ENCODE measurements around the gene SPA17. TPM values are rescaled to one million over a fixed set of nuclear protein-coding genes. Genes with fewer than 3 reads are reported as not detected.

Gene SPA17
- total and polyA plus RNA-seq, 2 of the 4 experiments (the other 2 are of a cell fraction), result 9.9 to 10.6 TPM

- no peak for TF ChIP-seq MAFK (IDR thresholded peaks at IDR 0.05; ENCODE audit: low read depth, low read length)
These were observed 27.6 kb upstream of the SPA17 start (continued) for GRCh38 chr11:124646148-124646547.

GRCh38 chr11:124648610-124649009 lies 25.1 kb upstream of the SPA17 start:
- intact Hi-C loops (cut with micrococcal nuclease), result no loop called here
- in situ Hi-C loops (cut with MboI; ENCODE audit: low sequenced_read_pairs), result loop anchor here (10.0 to 25.0 kb wide), 2 partner anchors 186 to 939 kb away; partner anchors contain the start of gene STT3A

More at GRCh38 chr11:124648610-124649009, 25.1 kb upstream of the SPA17 start:
- no peak overlapping the region for H3K56ac ChIP-seq (ENCODE audit: extremely low read depth, insufficient read depth, low read length)
- no peak overlapping the region for H3K9ac ChIP-seq (ENCODE audit: low read depth, low read length)
- H3K27ac ChIP-seq (ENCODE audit: insufficient read depth, low read length), result no peak overlapping the region
- no peaks in the 10 kb centered on the region for H4K20me1 ChIP-seq (ENCODE audit: insufficient read depth, low read length)
- H2BK20ac ChIP-seq (ENCODE audit: low read depth, low read length), result no peak overlapping the region
- no peak overlapping the region for H4K5ac ChIP-seq (ENCODE audit: low read depth, low read length)
- no peaks in the 10 kb centered on the region for H3K79me1 ChIP-seq (ENCODE audit: low read depth in 1 of 2, low read length in 2 of 2)
- H3K36me3 ChIP-seq (ENCODE audit: control insufficient read depth, insufficient read depth, low read length), result 0 out of 2 replicates have a peak, but pooled peaks cover 3% of the 10 kb centered on the region
- H3K9me3 ChIP-seq (ENCODE audit: control insufficient read depth, insufficient read depth, low read length), result no peaks in the 10 kb centered on the region
- CTCF ChIA-PET, result interaction anchor here (1.0 kb wide), 1 partner anchor 217 kb away, joined by 3 read pairs; the partner anchor contains the start of gene ROBO3
- no peak overlapping the region for H3K4ac ChIP-seq (ENCODE audit: low read depth, low read length)
- H4K8ac ChIP-seq (ENCODE audit: low read depth in 2 of 2, low read length in 2 of 2), result no peak overlapping the region
- H3K4me2 ChIP-seq (ENCODE audit: low read depth, low read length), result no peak overlapping the region
- WGBS, 2 experiments (ENCODE audit: extremely low coverage in 2 of 2, insufficient read length in 1 of 2), result 61% methylated on average over 3 of the region's 6 CpGs; no CpG with 5 or more reads in 1 of the 2 experiments
- H3K14ac ChIP-seq (replicated peaks; ENCODE audit: low read depth, low read length), result no peak overlapping the region
- TF ChIP-seq POLR2A (IDR thresholded peaks at IDR 0.05; ENCODE audit: low read depth, low read length), result no peak
- no peak for TF ChIP-seq MAZ (IDR thresholded peaks at IDR 0.05; ENCODE audit: borderline replicate concordance, low read depth, low read length)
- TF ChIP-seq SMC3 (IDR thresholded peaks at IDR 0.05; ENCODE audit: low read depth, low read length), result no peak
- TF ChIP-seq RAD21 (IDR thresholded peaks at IDR 0.05; ENCODE audit: low read length), result no peak
- no peak for TF ChIP-seq MXI1 (IDR thresholded peaks at IDR 0.05; ENCODE audit: borderline replicate concordance, low read depth, low read length)
- no peak for TF ChIP-seq USF2 (IDR thresholded peaks at IDR 0.05; ENCODE audit: low read depth, low read length)
- TF ChIP-seq RCOR1 (IDR thresholded peaks at IDR 0.05; ENCODE audit: insufficient replicate concordance, low read length), result no peak
- TF ChIP-seq CHD1 (IDR thresholded peaks at IDR 0.05; ENCODE audit: low read depth, low read length), result no peak
- TF ChIP-seq RFX5 (IDR thresholded peaks at IDR 0.05; ENCODE audit: low read depth, low read length), result no peak
- H2BK5ac ChIP-seq (ENCODE audit: low read depth, low read length, poor library complexity, severe bottlenecking), result no peak overlapping the region
- H3K4me1 ChIP-seq (ENCODE audit: control insufficient read depth, insufficient read depth, low read length), result peaks cover 2% of the 10 kb centered on the region; the same call in 1 of the 2 replicates
- POLR2A ChIA-PET (ENCODE audit: unreplicated experiment), result no interaction called here
- H2AK5ac ChIP-seq (ENCODE audit: low read depth, low read length), result no peak overlapping the region
- no peak for DNase-seq
- H3K23ac ChIP-seq (ENCODE audit: low read depth, low read length), result no peak overlapping the region
- H3K9me1 ChIP-seq (ENCODE audit: insufficient read depth, low read length), result peaks cover 3% of the 10 kb centered on the region; the same call in 1 of the 2 replicates
- no peak overlapping the region for H2AK9ac ChIP-seq (replicated peaks; ENCODE audit: low read depth, low read length, poor library complexity)
- BruUV-seq (replicated peaks), result no TSS peak
- dilution Hi-C loops (cut with HindIII; ENCODE audit: low sequenced_read_pairs, unreplicated experiment), result no loop called here
- H2AFZ ChIP-seq (replicated peaks; ENCODE audit: low read length, poor library complexity), result no peak overlapping the region
- H3K18ac ChIP-seq (ENCODE audit: low read depth, low read length), result no peak overlapping the region
- H4K91ac ChIP-seq (ENCODE audit: insufficient read depth, low read depth, low read length), result no peak overlapping the region
- no peak for ATAC-seq (ENCODE audit: low read depth)
- H2BK15ac ChIP-seq (ENCODE audit: low read depth, low read length), result no peak overlapping the region
- no peaks in the 10 kb centered on the region for H3K27me3 ChIP-seq (ENCODE audit: control insufficient read depth, insufficient read depth, low read length)
- H2BK120ac ChIP-seq (ENCODE audit: low read depth, low read length), result no peak overlapping the region
- no peak overlapping the region for H3K4me3 ChIP-seq (ENCODE audit: insufficient read depth, low read depth, low read length)
